GM12878 (cell line): ENCODE measurements around the gene DNAJC27. TPM values are rescaled to one million over a fixed set of nuclear protein-coding genes. Genes with fewer than 3 reads are reported as not detected.

Source experiments
- ATAC-seq: fragments of 200-7000 bp; cut with Tn5 transposase; 3 replicates; pipeline ENCODE4 v1.9.1; 2020; ENCODE audit warnings: mild to moderate bottlenecking, moderate library complexity
- BruUV-seq: library from RNA; stranded (reverse); fragments of 400-500 nt; replicated peaks from 2 replicates; lab custom pipeline; 2021; lab: Mats Ljungman, UMichigan
- CTCF ChIA-PET: fragments of 300-600 bp; sonication (Branson Sonifier 250); formaldehyde crosslinking; extraction: SDS; loops from one replicate; lab custom pipeline; 2021; ENCODE audit warnings: inconsistent platforms; lab: Yijun Ruan, JAX
- POLR2A ChIA-PET: fragments of 350-600 bp; formaldehyde crosslinking; extraction: SDS; loops from one replicate; lab custom pipeline; 2021; ENCODE audit warnings: inconsistent platforms; lab: Charles Lee
- RAD21 ChIA-PET: fragments of 300-600 bp; sonication (Branson Sonifier 250); formaldehyde crosslinking; loops from one replicate; lab custom pipeline; 2023; ENCODE audit warnings: antibody characterized with exemption; ENCODE audit not compliant: unreplicated experiment; lab: Charles Lee
- SMC1A ChIA-PET: fragments of 300-600 bp; sonication (Branson Sonifier 250); formaldehyde crosslinking; loops from one replicate; lab custom pipeline; 2023; ENCODE audit not compliant: unreplicated experiment, uncharacterized antibody; lab: Charles Lee
- DNase-seq: peaks from one replicate; pipeline ENCODE4 v3.0.0-alpha.2; 2011; ENCODE audit warnings: low read depth, low spot score
- FAIRE-seq: peaks from 3 replicates; lab custom pipeline; 2011; peaks lifted over from hg19 to GRCh38; lab: Jason Lieb, UNC
- H2AFZ ChIP-seq: 2 replicates; pipeline ENCODE4 v1.6.0; 2011; ENCODE audit warnings: low read depth, low read length, control low read depth; ENCODE audit not compliant: control insufficient read depth
- H3K27ac ChIP-seq: 2 replicates; pipeline ENCODE4 v1.5.1; 2011; ENCODE audit warnings: control low read depth; ENCODE audit not compliant: control insufficient read depth, insufficient read depth
- H3K27me3 ChIP-seq, 2 experiments: replicated peaks in 1 of 2; 2 replicates each; pipeline versions ENCODE4 v1.6.0 to v1.6.1; 2011; ENCODE audit warnings: low read length in 1 of 2; ENCODE audit not compliant: control insufficient read depth in 2 of 2, insufficient read depth in 2 of 2
- H3K36me3 ChIP-seq, 2 experiments: 2 replicates each; pipeline ENCODE4 v1.5.1; 2011; ENCODE audit warnings: low read length in 1 of 2; ENCODE audit not compliant: control insufficient read depth in 2 of 2, insufficient read depth in 2 of 2
- H3K4me1 ChIP-seq: 2 replicates; pipeline ENCODE4 v1.6.1; 2011; ENCODE audit warnings: mild to moderate bottlenecking, low read length, moderate library complexity, mixed read lengths; ENCODE audit not compliant: control insufficient read depth, insufficient read depth
- H3K4me2 ChIP-seq: 2 replicates; pipeline ENCODE4 v1.6.0; 2011; ENCODE audit warnings: control low read depth; ENCODE audit not compliant: control insufficient read depth, insufficient read depth
- H3K4me3 ChIP-seq: fragments of 200-600 bp; sonication (generic); 2 replicates; pipeline ENCODE4 v1.5.1; 2016
- H3K79me2 ChIP-seq: 2 replicates; pipeline ENCODE4 v1.6.0; 2011; ENCODE audit warnings: low read length; ENCODE audit not compliant: control insufficient read depth, insufficient read depth
- H3K9ac ChIP-seq: 2 replicates; pipeline ENCODE4 v1.8.0; 2011; ENCODE audit warnings: low read length, control low read depth, mixed read lengths; ENCODE audit not compliant: control insufficient read depth, insufficient read depth
- H3K9me3 ChIP-seq: replicated peaks from 3 replicates; pipeline ENCODE4 v1.5.1; 2011; ENCODE audit warnings: mild to moderate bottlenecking, low read length; ENCODE audit not compliant: control insufficient read depth, insufficient read depth
- H4K20me1 ChIP-seq: 2 replicates; pipeline ENCODE4 v1.6.0; 2011; ENCODE audit not compliant: control insufficient read depth, insufficient read depth
- BHLHE40 ChIP-seq, 2 experiments: fragments of 450-650 bp in 1 of 2; IDR thresholded peaks; 2 replicates each; pipeline ENCODE4 v1.6.1; 2011 to 2017; ENCODE audit warnings: low read depth in 2 of 2, borderline replicate concordance in 1 of 2, improper control_type of control experiment in 1 of 2, low read length in 1 of 2, mild to moderate bottlenecking in 1 of 2
- CBX5 ChIP-seq: sonication (generic); IDR thresholded peaks from 2 replicates; pipeline ENCODE4 v1.6.1; 2016; ENCODE audit warnings: low read depth, moderate library complexity, mild to moderate bottlenecking, inconsistent platforms
- CHD4 ChIP-seq: fragments of 200-600 bp; sonication (generic); IDR thresholded peaks from 2 replicates; pipeline ENCODE4 v1.6.1; 2016; ENCODE audit warnings: mild to moderate bottlenecking
- FOS ChIP-seq: IDR thresholded peaks from 3 replicates; pipeline ENCODE4 v1.6.1; 2011; ENCODE audit warnings: borderline replicate concordance; ENCODE audit not compliant: insufficient read length; ENCODE audit errors: extremely low read depth
- MYB ChIP-seq: fragments of 150-350 bp; IDR thresholded peaks from 2 replicates; pipeline ENCODE4 v1.6.1; 2014; ENCODE audit warnings: mild to moderate bottlenecking, low read depth, low read length, borderline replicate concordance
- RELA ChIP-seq: fragments of 450-650 bp; IDR thresholded peaks from 2 replicates; pipeline ENCODE4 v1.8.0; 2014; ENCODE audit warnings: borderline replicate concordance; ENCODE audit not compliant: partially characterized antibody
- ZBTB40 ChIP-seq: fragments of 450-650 bp; IDR thresholded peaks from 2 replicates; pipeline ENCODE4 v1.6.1; 2016; ENCODE audit warnings: mild to moderate bottlenecking, moderate library complexity, borderline replicate concordance
- WGBS: methylation state at CpG from one replicate; pipeline ENCODE4 v1.1.6; 2016; ENCODE audit warnings: low lambda C conversion rate; ENCODE audit not compliant: insufficient replicate concordance, insufficient coverage; ENCODE audit errors: missing lambda C conversion rate; 5-methylcytosine and 5-hydroxymethylcytosine counted together
- in situ Hi-C: fragments of 300-500 bp; cut with MboI; formaldehyde crosslinking; loops from 9 replicates; pipeline ENCODE4 v1.14.3; 2018; ENCODE audit warnings: mixed read lengths
- intact Hi-C: fragments of 100-400 bp; cut with micrococcal nuclease; formaldehyde crosslinking; loops from one replicate; pipeline ENCODE4 v1.14.2; 2022; ENCODE audit not compliant: unreplicated experiment
- polyA plus RNA-seq, 11 experiments: library from polyadenylated mRNA; depleted of rRNA in 4 of 11; unstranded in 6 of 11; stranded (reverse) in 5 of 11; fragments of >200 nt; fragmentation: Nextera tagmentation in 4 of 11; fragmentation: Illumina TruSeq in 1 of 11; extraction: Ambion mirVana in 4 of 11; extraction: Trizol in 1 of 11; gene quantifications; 1 replicate in 1 of 11; 2 replicates in 10 of 11; pipeline versions ENCODE4 v1.2.1 to v1.2.3, GENCODE V29; 2011 to 2016; ENCODE audit warnings: inconsistent platforms in 2 of 11, missing spikeins in 2 of 11, low read depth in 1 of 11
- total RNA-seq, 4 experiments: library from RNA; depleted of rRNA in 3 of 4; stranded (reverse); fragments of >200 nt in 3 of 4; fragmentation: Illumina TruSeq in 1 of 4; extraction: Trizol in 1 of 4; gene quantifications; 2 replicates each; pipeline versions ENCODE4 v1.2.1 to v1.2.3, GENCODE V29; 2013 to 2021
- TF ChIP-seq, protein P1 (sequence below): fragments of 450-650 bp; IDR thresholded peaks from 2 replicates; pipeline ENCODE4 v1.6.1; 2017; ENCODE audit warnings: antibody characterized with exemption, mild to moderate bottlenecking, moderate library complexity

The DNAJC27 gene
- total and polyA plus RNA-seq, 10 of the 15 experiments (the other 5 are each of a cell fraction or from before 2014, with no cell fraction given): 0.95 to 9.6 (median 3.7) TPM

GRCh38 chr2:24969784-24970183, 2.0 kb downstream of the DNAJC27 start:
- no peaks in the 10 kb centered on the region for H4K20me1 ChIP-seq
- peaks cover 23% of the 10 kb centered on the region for H3K79me2 ChIP-seq
- no peaks in the 10 kb centered on the region for H3K27me3 ChIP-seq
- ChIA-PET POLR2A (interaction anchor here (0.7 kb wide), 1 partner anchor 396 kb away, joined by 3 read pairs; no protein-coding TSS in a partner anchor), SMC1A (no interaction called here), CTCF (interaction anchor here (0.7 kb wide), 1 partner anchor 484 kb away, joined by 3 read pairs; no protein-coding TSS in a partner anchor), RAD21 (no interaction called here)
- no peak overlapping the region for H3K4me3 ChIP-seq
- H3K9ac ChIP-seq: no peak overlapping the region
- H3K36me3 ChIP-seq: peaks cover 0 to 5% of the 10 kb centered on the region in 2 experiments; a peak in 2 of 4 replicates
- ATAC-seq: no peak
- no peak for FAIRE-seq
- no peak for DNase-seq
- in situ Hi-C loops: no loop called here
- TF ChIP-seq BHLHE40 (IDR thresholded peaks at IDR 0.05; ENCODE audit: borderline replicate concordance in 1 of 2, low read depth in 2 of 2, low read length in 1 of 2) (no peak), FOS (no peak), MYB (no peak), ZBTB40 (no peak), CBX5 (no peak), RELA (no peak), CHD4 (no peak)
- TF ChIP-seq, protein P1, sequence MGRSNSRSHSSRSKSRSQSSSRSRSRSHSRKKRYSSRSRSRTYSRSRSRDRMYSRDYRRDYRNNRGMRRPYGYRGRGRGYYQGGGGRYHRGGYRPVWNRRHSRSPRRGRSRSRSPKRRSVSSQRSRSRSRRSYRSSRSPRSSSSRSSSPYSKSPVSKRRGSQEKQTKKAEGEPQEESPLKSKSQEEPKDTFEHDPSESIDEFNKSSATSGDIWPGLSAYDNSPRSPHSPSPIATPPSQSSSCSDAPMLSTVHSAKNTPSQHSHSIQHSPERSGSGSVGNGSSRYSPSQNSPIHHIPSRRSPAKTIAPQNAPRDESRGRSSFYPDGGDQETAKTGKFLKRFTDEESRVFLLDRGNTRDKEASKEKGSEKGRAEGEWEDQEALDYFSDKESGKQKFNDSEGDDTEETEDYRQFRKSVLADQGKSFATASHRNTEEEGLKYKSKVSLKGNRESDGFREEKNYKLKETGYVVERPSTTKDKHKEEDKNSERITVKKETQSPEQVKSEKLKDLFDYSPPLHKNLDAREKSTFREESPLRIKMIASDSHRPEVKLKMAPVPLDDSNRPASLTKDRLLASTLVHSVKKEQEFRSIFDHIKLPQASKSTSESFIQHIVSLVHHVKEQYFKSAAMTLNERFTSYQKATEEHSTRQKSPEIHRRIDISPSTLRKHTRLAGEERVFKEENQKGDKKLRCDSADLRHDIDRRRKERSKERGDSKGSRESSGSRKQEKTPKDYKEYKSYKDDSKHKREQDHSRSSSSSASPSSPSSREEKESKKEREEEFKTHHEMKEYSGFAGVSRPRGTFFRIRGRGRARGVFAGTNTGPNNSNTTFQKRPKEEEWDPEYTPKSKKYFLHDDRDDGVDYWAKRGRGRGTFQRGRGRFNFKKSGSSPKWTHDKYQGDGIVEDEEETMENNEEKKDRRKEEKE: no peak
- H2AFZ ChIP-seq: no peak overlapping the region
- intact Hi-C loops: loop anchor here (2.0 to 10.0 kb wide), 3 partner anchors 49 to 595 kb away; partner anchors contain the start of gene ADCY3
- no TSS peak for BruUV-seq
- H3K4me1 ChIP-seq: no peaks in the 10 kb centered on the region
- H3K27ac ChIP-seq: no peak overlapping the region
- H3K4me2 ChIP-seq: no peak overlapping the region
- H3K9me3 ChIP-seq: no peaks in the 10 kb centered on the region
- 100% methylated on average over 1 of the region's 1 CpG for WGBS
